GM23248 (cell line): ENCODE data around the gene CDH13.

Source experiments
- EZH2 ChIP-seq: fragments of 200-600 bp; sonication (generic); IDR thresholded peaks from 2 replicates; pipeline ENCODE4 v1.6.1; 2018; ENCODE audit warnings: antibody characterized with exemption, mild to moderate bottlenecking; ENCODE audit not compliant: insufficient read depth, poor library complexity, severe bottlenecking
- EZH2phosphoT487 ChIP-seq: fragments of 200-600 bp; sonication (generic); IDR thresholded peaks from 2 replicates; pipeline ENCODE4 v1.6.1; 2018; ENCODE audit warnings: antibody characterized with exemption, moderate library complexity, mild to moderate bottlenecking, low read depth; ENCODE audit not compliant: insufficient read depth

GRCh38 chr16:83728492-83728891, 1101.7 kb downstream of the CDH13 start:
- TF ChIP-seq EZH2phosphoT487 (no peak), EZH2 (no peak)
